Neural cell (in vitro differentiated cells): ENCODE results near the gene AMZ1.

Experiments
- CTCF ChIP-seq: fragments of 450-650 bp; IDR thresholded peaks from 2 replicates; pipeline ENCODE4 v1.5.1; 2014; ENCODE audit warnings: antibody characterized with exemption, mild to moderate bottlenecking, moderate library complexity; ENCODE audit not compliant: poor library complexity, severe bottlenecking
- MXI1 ChIP-seq: fragments of 450-650 bp; conservative IDR thresholded peaks from 2 replicates; pipeline ENCODE4 v1.6.1; 2014; ENCODE audit warnings: antibody characterized with exemption, mild to moderate bottlenecking; ENCODE audit not compliant: poor library complexity, severe bottlenecking

GRCh38 chr7:2735744-2736143 lies 47.7 kb downstream of the AMZ1 start:
- TF ChIP-seq CTCF, result no peak
- TF ChIP-seq MXI1, result no peak
